ENCODE data around the gene XXYLT1. TPM values are rescaled to one million over a fixed set of nuclear protein-coding genes. Genes with fewer than 3 reads are reported as not detected.
A peak's percentile ranks its signal among the peaks of the same experiment; 100 is the strongest.

Gene XXYLT1
- total and polyA plus RNA-seq, 2 donors from 2014 or later: 5.7 to 10.7 TPM

GRCh38 chr3:195116407-195117185 is 154.4 kb downstream of the XXYLT1 start:
- H3K4me1 ChIP-seq (ENCODE audit: control insufficient read depth in 2 of 3, insufficient read depth in 2 of 3, low read depth in 1 of 3, low read length in 3 of 3): peaks cover 0 to 8% (median 0%) of the 10 kb centered on the region in 3 donors
- no peaks in the 10 kb centered on the region for H3K9me3 ChIP-seq (ENCODE audit: control insufficient read depth in 2 of 3, insufficient read depth in 1 of 3, low read length in 3 of 3)
- H3K4me3 ChIP-seq (ENCODE audit: low read length in 3 of 3): no peak overlapping the region
- H3K36me3 ChIP-seq (ENCODE audit: control insufficient read depth in 2 of 3, insufficient read depth in 3 of 3, low read length in 3 of 3): no peaks in the 10 kb centered on the region
- FAIRE-seq: no peak
- intact Hi-C loops (cut with DNase I): no loop called here
- H3K9ac ChIP-seq (ENCODE audit: low read length in 3 of 3): no peak overlapping the region
- no peaks in the 10 kb centered on the region for H3K27me3 ChIP-seq (ENCODE audit: control insufficient read depth, insufficient read depth, low read length)
- TF ChIP-seq, protein P1, sequence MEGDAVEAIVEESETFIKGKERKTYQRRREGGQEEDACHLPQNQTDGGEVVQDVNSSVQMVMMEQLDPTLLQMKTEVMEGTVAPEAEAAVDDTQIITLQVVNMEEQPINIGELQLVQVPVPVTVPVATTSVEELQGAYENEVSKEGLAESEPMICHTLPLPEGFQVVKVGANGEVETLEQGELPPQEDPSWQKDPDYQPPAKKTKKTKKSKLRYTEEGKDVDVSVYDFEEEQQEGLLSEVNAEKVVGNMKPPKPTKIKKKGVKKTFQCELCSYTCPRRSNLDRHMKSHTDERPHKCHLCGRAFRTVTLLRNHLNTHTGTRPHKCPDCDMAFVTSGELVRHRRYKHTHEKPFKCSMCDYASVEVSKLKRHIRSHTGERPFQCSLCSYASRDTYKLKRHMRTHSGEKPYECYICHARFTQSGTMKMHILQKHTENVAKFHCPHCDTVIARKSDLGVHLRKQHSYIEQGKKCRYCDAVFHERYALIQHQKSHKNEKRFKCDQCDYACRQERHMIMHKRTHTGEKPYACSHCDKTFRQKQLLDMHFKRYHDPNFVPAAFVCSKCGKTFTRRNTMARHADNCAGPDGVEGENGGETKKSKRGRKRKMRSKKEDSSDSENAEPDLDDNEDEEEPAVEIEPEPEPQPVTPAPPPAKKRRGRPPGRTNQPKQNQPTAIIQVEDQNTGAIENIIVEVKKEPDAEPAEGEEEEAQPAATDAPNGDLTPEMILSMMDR (IDR thresholded peaks at IDR 0.05; ENCODE audit: borderline replicate concordance, extremely low read depth, insufficient read depth): no peak
- no peak overlapping the region for H3K27ac ChIP-seq (ENCODE audit: low read depth in 2 of 2, low read length in 2 of 2)
- DNase-seq: no peak

DNA sequence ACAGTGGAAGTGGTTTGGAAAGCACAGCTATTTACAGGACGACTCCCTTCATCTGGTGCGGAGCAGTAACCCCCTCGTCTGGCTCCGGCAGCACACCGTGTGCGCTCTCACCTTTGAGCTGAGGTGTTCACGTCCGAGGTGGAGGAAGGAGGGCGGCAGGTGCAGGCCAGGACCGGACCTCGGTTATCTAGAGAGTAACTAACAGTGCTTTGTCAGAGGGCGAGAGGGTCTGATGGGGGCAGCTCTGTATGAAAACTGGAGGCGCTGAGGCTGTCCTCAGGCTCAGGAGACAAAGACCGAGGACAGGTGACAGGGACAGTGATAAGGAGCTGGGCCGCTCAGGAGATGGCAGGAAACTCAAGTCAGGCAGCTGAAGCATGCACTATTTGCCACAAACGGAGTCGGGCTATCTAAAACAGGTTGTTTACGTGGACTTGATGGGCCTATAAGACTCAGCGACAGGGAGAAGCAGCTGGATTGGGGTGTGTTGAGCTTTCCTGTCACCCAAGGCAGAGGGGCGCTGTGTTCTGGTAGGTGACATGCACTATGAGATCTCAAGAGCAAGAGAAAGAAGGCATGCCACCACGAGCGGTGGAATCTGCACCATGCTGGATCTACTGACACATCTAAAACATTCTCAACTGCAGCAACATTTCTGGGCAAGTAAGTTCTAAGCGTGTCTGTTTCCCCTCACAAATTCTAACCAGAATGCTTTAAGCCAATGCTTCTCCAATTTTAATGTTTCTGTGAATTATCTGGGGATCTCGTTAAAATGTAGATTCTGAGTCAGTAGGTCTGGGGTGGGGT is 155.2 kb downstream of the XXYLT1 start:
- no peak for DNase-seq
- no peak for FAIRE-seq
- Histone ChIP-seq H3K27ac (ENCODE audit: low read depth in 2 of 2, low read length in 2 of 2) (no peak overlapping the region), H3K27me3 (ENCODE audit: control insufficient read depth, insufficient read depth, low read length) (no peaks in the 10 kb centered on the region), H3K4me1 (ENCODE audit: control insufficient read depth in 2 of 3, insufficient read depth in 2 of 3, low read depth in 1 of 3, low read length in 3 of 3) (peaks cover 0 to 8% (median 0%) of the 10 kb centered on the region in 3 donors), H3K9me3 (ENCODE audit: control insufficient read depth in 2 of 3, insufficient read depth in 1 of 3, low read length in 3 of 3) (no peaks in the 10 kb centered on the region), H3K36me3 (ENCODE audit: control insufficient read depth in 2 of 3, insufficient read depth in 3 of 3, low read length in 3 of 3) (no peaks in the 10 kb centered on the region), H3K4me3 (ENCODE audit: low read length in 3 of 3) (no peak overlapping the region), H3K9ac (ENCODE audit: low read length in 3 of 3) (no peak overlapping the region)
- intact Hi-C loops (cut with DNase I): no loop called here
- TF ChIP-seq, protein P1 (IDR thresholded peaks at IDR 0.05; ENCODE audit: borderline replicate concordance, extremely low read depth, insufficient read depth): no peak

DNA sequence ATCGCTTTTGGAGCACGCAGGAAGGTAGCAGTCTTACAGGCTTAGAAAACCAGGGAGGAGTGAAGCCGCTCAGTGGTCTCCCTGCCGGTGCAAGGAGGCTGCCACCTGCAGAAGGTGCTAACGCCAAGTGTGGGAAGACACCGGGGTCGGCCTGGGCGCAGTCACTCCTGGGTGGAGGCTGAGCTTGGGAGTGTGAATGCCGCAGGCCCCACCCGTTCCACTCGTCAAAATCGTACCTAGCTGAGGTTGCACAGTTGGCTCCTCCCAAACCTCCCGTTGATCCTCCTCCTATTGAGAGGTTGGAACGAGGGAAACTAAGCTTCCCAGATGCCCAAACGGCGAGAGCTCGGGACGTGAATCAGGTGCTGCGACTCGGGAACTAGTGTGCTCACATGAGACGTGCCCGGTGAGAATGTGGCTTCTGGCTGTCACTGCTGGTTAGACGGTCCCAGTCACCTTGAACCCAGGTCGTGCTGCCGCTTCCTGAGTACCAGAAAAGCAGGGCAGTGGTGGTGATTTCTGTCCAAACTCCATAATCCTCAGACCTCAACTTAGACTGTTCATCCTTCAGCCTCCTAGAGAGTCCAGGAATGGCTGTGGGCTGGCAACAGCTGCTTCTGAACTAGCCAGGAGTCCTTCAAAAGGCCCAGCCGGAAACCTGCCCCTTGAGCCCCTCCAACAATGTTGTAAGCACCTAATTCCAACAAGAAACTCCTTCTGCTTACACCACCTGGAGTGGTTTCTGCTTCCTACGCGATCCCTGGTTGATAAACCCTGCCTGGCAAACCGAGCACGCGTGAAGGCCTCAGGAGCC is 156.0 kb downstream of the XXYLT1 start:
- Histone ChIP-seq H3K4me1 (ENCODE audit: control insufficient read depth in 2 of 3, insufficient read depth in 2 of 3, low read depth in 1 of 3, low read length in 3 of 3) (peaks cover 0 to 8% (median 0%) of the 10 kb centered on the region in 3 donors), H3K9me3 (ENCODE audit: control insufficient read depth in 2 of 3, insufficient read depth in 1 of 3, low read length in 3 of 3) (no peaks in the 10 kb centered on the region), H3K27ac (ENCODE audit: low read depth in 2 of 2, low read length in 2 of 2) (no peak overlapping the region), H3K4me3 (ENCODE audit: low read length in 3 of 3) (no peak overlapping the region), H3K27me3 (ENCODE audit: control insufficient read depth, insufficient read depth, low read length) (no peaks in the 10 kb centered on the region), H3K9ac (ENCODE audit: low read length in 3 of 3) (no peak overlapping the region), H3K36me3 (ENCODE audit: control insufficient read depth in 2 of 3, insufficient read depth in 3 of 3, low read length in 3 of 3) (peaks cover 0 to 3% (median 0%) of the 10 kb centered on the region in 3 donors)
- intact Hi-C loops (cut with DNase I): no loop called here
- TF ChIP-seq, protein P1 (IDR thresholded peaks at IDR 0.05; ENCODE audit: borderline replicate concordance, extremely low read depth, insufficient read depth): no peak
- peak in 1 of 5 donors; percentile 64 for DNase-seq
- no peak for FAIRE-seq
